ENCODE measurements around the gene ARF1.
A peak's percentile ranks its signal among the peaks of the same experiment; 100 is the strongest.

The ARF1 gene

GRCh38 chr1:228122921-228123441, 40.5 kb downstream of the ARF1 start:
- DNase-seq (ENCODE audit: low read depth) = no peak

- DNase-seq (ENCODE audit: low read depth) = no peak
Observed at GRCh38 chr1:228123505-228123904, 41.0 kb downstream of the ARF1 start.

GRCh38 chr1:228125185-228125584, 42.7 kb downstream of the ARF1 start:
- no peak for DNase-seq (ENCODE audit: low read depth)

GRCh38 chr1:228131766-228132165, 49.3 kb downstream of the ARF1 start:
- no peak for DNase-seq (ENCODE audit: low read depth)

- DNase-seq (ENCODE audit: low read depth) = no peak
Observed at GRCh38 chr1:228134591-228134990, 52.1 kb downstream of the ARF1 start.

GRCh38 chr1:228136901-228137300, 54.4 kb downstream of the ARF1 start:
- no peak for DNase-seq (ENCODE audit: low read depth)

- no peak for DNase-seq (ENCODE audit: low read depth)
Observed at GRCh38 chr1:228139406-228139930, 57.0 kb downstream of the ARF1 start.

- peak; percentile 99 for DNase-seq (ENCODE audit: low read depth)
Observed at GRCh38 chr1:228139931-228140723, 57.6 kb downstream of the ARF1 start, which contains the start of gene GUK1. TSS of gene GUK1 (plus strand) at chr1:228140279. CDS start at chr1:228140303, 24 bp downstream.

- no peak for DNase-seq (ENCODE audit: low read depth)
Observed at GRCh38 chr1:228140724-228141225, 58.3 kb downstream of the ARF1 start.

- no peak for DNase-seq (ENCODE audit: low read depth)
Observed at GRCh38 chr1:228141226-228142044, 58.9 kb downstream of the ARF1 start.

GRCh38 chr1:228142155-228142691, 59.7 kb downstream of the ARF1 start:
- DNase-seq (ENCODE audit: low read depth) = no peak

GRCh38 chr1:228142701-228143136, 60.2 kb downstream of the ARF1 start:
- DNase-seq (ENCODE audit: low read depth) = no peak

- no peak for DNase-seq (ENCODE audit: low read depth)
Observed at GRCh38 chr1:228143480-228144192, 61.1 kb downstream of the ARF1 start.

- no peak for DNase-seq (ENCODE audit: low read depth)
Observed at GRCh38 chr1:228144193-228144992, 61.9 kb downstream of the ARF1 start.

- DNase-seq (ENCODE audit: low read depth) = no peak
Observed at GRCh38 chr1:228144993-228145343, 62.5 kb downstream of the ARF1 start.

GRCh38 chr1:228145463-228146416, 63.2 kb downstream of the ARF1 start:
- no peak for DNase-seq (ENCODE audit: low read depth)

- DNase-seq (ENCODE audit: low read depth) = no peak
Observed at GRCh38 chr1:228146417-228147150, 64.1 kb downstream of the ARF1 start.

GRCh38 chr1:228147151-228147693, 64.7 kb downstream of the ARF1 start:
- DNase-seq (ENCODE audit: low read depth) = no peak
